Mesodermal cell (in vitro differentiated cells): ENCODE data around the gene CCDC69.
"Not testable (repeated sequence)": the region's sequence is repeated elsewhere in the genome, so short reads cannot be mapped to it uniquely, and the experiment has no call there.

Source experiments
- H3K27ac ChIP-seq: 2 replicates; pipeline ENCODE4 v1.7.0; 2013; ENCODE audit warnings: mild to moderate bottlenecking, low read depth, low read length, moderate library complexity; ENCODE audit not compliant: severe bottlenecking
- H3K36me3 ChIP-seq: 2 replicates; pipeline ENCODE4 v1.7.1; 2013; ENCODE audit warnings: mild to moderate bottlenecking, low read length, moderate library complexity; ENCODE audit not compliant: control insufficient read depth, insufficient read depth
- H3K4me1 ChIP-seq: one replicate; pipeline ENCODE4 v1.7.1; 2013; ENCODE audit warnings: mild to moderate bottlenecking, low read length; ENCODE audit not compliant: insufficient read depth, control insufficient read depth, poor library complexity, severe bottlenecking
- H3K4me3 ChIP-seq: 2 replicates; pipeline ENCODE4 v1.7.0; 2013; ENCODE audit warnings: low read length, control low read depth, mild to moderate bottlenecking; ENCODE audit not compliant: insufficient read depth, poor library complexity, severe bottlenecking; ENCODE audit errors: extremely low read depth
- H3K9me3 ChIP-seq: 2 replicates; pipeline ENCODE4 v1.7.1; 2013; ENCODE audit warnings: mild to moderate bottlenecking, low read length, moderate library complexity; ENCODE audit not compliant: control insufficient read depth
- WGBS, 2 experiments: methylation state at CpG; one replicate each; pipeline ENCODE4 v1.1.5; 2013; ENCODE audit warnings: missing lambda C conversion rate in 2 of 2; ENCODE audit not compliant: insufficient coverage in 2 of 2; 5-methylcytosine and 5-hydroxymethylcytosine counted together

The CCDC69 gene

GRCh38 chr5:151245680-151246219, 21.9 kb upstream of the CCDC69 start:
- no peaks in the 10 kb centered on the region for H3K9me3 ChIP-seq
- no peak overlapping the region for H3K27ac ChIP-seq
- 100% methylated on average over 1 of the region's 4 CpGs; no CpG with 5 or more reads in 1 of the 2 experiments for WGBS, 2 experiments

GRCh38 chr5:151244206-151244605, 20.3 kb upstream of the CCDC69 start:
- Histone ChIP-seq H3K36me3 (no peaks in the 10 kb centered on the region), H3K9me3 (no peaks in the 10 kb centered on the region), H3K4me1 (no peaks in the 10 kb centered on the region), H3K4me3 (no peak overlapping the region), H3K27ac (no peak overlapping the region)
- 94 to 100% methylated on average over 1 to 3 of the region's 3 CpGs for WGBS, 2 experiments

More at GRCh38 chr5:151245680-151246219, 21.9 kb upstream of the CCDC69 start:
- Histone ChIP-seq H3K36me3 (no peaks in the 10 kb centered on the region), H3K4me1 (no peaks in the 10 kb centered on the region), H3K4me3 (no peak overlapping the region)

GRCh38 chr5:151243564-151243963, 19.7 kb upstream of the CCDC69 start:
- WGBS, 2 experiments = 81 to 100% methylated on average over 1 to 2 of the region's 4 CpGs
- Histone ChIP-seq H3K36me3 (no peaks in the 10 kb centered on the region), H3K4me1 (no peaks in the 10 kb centered on the region), H3K4me3 (no peak overlapping the region), H3K27ac (no peak overlapping the region), H3K9me3 (no peaks in the 10 kb centered on the region)

- no peak overlapping the region for H3K27ac ChIP-seq
- WGBS, 2 experiments = 93 to 100% methylated on average over 2 to 3 of the region's 4 CpGs
- no peak overlapping the region for H3K4me3 ChIP-seq
- no peaks in the 10 kb centered on the region for H3K4me1 ChIP-seq
- H3K36me3 ChIP-seq = no peaks in the 10 kb centered on the region
- H3K9me3 ChIP-seq = no peaks in the 10 kb centered on the region
Observed at GRCh38 chr5:151243127-151243526, 19.2 kb upstream of the CCDC69 start.

DNA sequence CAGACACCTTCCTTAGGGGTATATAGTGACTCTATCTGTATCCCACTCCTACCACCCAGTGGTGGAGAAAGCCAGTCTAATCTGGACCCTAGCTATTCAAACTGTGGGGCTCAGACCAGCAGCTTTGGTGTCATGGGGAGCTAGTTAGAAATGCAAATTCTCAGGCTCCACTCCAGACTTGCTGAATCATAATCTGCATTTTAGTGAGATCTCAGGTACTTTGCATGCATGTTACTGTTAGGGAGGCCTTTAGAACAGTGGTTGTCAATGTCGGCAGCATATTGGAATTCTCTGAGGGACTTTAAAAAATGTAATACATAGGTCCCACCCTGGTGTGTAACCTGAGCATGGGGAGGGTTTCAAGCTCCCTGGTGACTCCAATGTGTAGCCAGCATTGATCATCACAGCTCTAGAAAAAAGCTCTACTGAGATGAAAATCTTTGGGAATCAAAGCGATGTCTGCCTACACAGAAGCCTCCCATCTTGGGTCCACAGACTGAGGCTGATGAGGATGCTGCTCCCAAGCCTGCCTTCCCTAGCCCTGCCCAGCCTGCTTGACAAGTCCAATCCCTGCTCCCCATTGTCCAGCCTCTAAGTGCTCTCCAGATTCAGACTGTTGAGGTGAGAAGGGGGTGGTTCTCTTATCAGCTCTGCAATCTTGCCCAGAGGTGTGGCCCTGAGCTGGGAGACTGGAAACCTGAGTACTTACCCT, 17.2 kb upstream of the CCDC69 start:
- Histone ChIP-seq H3K4me3 (no peak overlapping the region), H3K27ac (no peak overlapping the region), H3K36me3 (no peaks in the 10 kb centered on the region), H3K4me1 (no peaks in the 10 kb centered on the region), H3K9me3 (no peaks in the 10 kb centered on the region)
- WGBS, 2 experiments = 100% methylated on average over 1 to 2 of the region's 2 CpGs

- 86 to 99% methylated on average over 7 to 8 of the region's 10 CpGs for WGBS, 2 experiments
- not testable (repeated sequence) for H3K4me3 ChIP-seq
Observed at GRCh38 chr5:151240268-151240835, 16.5 kb upstream of the CCDC69 start.

GRCh38 chr5:151239237-151239861, 15.5 kb upstream of the CCDC69 start:
- 35 to 36% methylated on average over 14 to 15 of the region's 17 CpGs for WGBS, 2 experiments
- Histone ChIP-seq H3K27ac (no peak overlapping the region), H3K4me1 (no peaks in the 10 kb centered on the region), H3K4me3 (no peak overlapping the region), H3K36me3 (no peaks in the 10 kb centered on the region), H3K9me3 (no peaks in the 10 kb centered on the region)

More at GRCh38 chr5:151240268-151240835, 16.5 kb upstream of the CCDC69 start:
- H3K27ac ChIP-seq, H3K4me1 ChIP-seq, H3K9me3 ChIP-seq, H3K36me3 ChIP-seq: not testable (repeated sequence)

DNA sequence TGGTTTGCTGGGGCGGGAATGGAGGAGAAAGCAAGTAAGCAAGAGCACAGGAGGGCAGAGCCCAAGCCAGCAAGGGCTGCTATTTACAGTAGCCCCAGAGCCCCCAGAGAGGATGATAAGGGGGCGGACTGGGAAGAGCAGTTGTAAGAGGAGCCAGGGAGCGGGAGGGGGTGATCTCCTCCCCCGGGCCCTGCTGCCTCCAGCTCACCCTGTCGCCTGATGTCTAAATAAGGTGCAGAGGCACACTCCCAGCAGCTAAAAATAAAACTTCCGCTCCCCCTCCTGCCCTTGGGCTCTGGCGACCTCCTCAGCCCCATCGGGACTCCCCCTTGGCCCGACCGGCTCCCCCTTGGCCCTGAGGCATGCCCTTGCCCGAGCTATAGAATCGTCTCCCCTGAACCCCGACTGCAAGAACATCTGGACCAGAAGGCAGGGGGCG, 14.4 kb upstream of the CCDC69 start:
- H3K9me3 ChIP-seq = no peaks in the 10 kb centered on the region
- H3K36me3 ChIP-seq = no peaks in the 10 kb centered on the region
- no peaks in the 10 kb centered on the region for H3K4me1 ChIP-seq
- no peak overlapping the region for H3K27ac ChIP-seq
- H3K4me3 ChIP-seq = no peak overlapping the region
- WGBS, 2 experiments = 78 to 85% methylated on average over 10 to 12 of the region's 14 CpGs

DNA sequence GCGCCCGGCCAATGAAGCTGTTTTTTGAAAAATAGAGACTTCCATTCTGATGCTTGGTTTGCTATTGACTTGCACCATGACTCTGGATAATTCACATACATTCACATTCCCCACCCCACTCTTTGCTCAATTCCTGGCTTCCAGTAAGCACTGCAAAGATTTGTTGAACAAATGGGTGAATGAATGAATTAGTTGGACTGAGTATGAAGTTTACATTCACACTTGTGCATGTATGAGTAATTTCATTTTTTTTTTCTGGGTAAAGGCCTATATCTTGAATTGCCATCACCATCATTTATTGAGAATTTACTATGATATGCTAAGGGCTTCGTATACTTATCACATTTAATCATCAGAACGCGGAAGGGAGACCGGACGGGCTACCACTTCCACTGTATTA, 13.8 kb upstream of the CCDC69 start:
- WGBS, 2 experiments = 96 to 97% methylated on average over 6 of the region's 7 CpGs
- Histone ChIP-seq H3K4me1 (no peaks in the 10 kb centered on the region), H3K36me3 (no peaks in the 10 kb centered on the region), H3K9me3 (no peaks in the 10 kb centered on the region), H3K4me3 (no peak overlapping the region), H3K27ac (no peak overlapping the region)

DNA sequence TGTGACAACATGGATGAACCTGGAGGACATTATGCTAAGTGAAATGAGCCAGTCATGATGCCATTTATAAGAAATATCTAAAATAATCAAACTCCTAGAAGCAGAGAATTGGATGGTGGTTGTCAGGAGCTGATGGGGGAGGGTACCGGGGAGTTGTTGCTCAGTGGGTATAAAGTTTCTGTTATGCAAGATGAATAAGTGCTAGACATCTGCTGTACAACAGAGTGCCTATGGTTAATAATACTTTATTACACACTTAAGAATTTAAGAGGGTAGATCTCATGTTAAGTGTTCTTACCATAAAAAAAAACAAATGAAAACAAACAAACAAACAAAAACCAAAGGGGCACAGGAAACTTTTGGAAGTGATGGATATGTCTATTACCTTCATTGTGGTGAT, 13.0 kb upstream of the CCDC69 start:
- Histone ChIP-seq H3K4me1 (no peaks in the 10 kb centered on the region), H3K9me3 (no peaks in the 10 kb centered on the region), H3K27ac (no peak overlapping the region), H3K36me3 (no peaks in the 10 kb centered on the region), H3K4me3 (no peak overlapping the region)
- no CpG with 5 or more reads among the region's 1 CpG for WGBS, 2 experiments

DNA sequence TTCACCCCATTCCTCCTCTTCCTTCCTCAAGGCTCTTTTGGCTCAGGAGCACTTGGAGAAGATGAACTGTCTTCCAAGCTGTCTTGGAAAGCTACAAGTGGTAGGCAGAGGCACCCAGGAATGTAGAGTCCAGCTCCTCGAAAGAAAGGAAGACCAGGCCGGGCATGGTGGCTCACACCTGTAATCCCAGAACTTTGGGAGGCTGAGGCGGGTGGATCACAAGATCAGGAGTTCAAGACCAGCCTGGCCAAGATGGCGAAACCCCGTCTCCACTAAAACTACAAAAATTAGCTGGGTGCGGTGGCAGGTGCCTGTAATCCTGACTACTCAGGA, 11.3 kb upstream of the CCDC69 start:
- not testable (repeated sequence) for H3K27ac ChIP-seq, H3K4me3 ChIP-seq, H3K36me3 ChIP-seq, H3K4me1 ChIP-seq, H3K9me3 ChIP-seq
- WGBS, 2 experiments = 94 to 96% methylated on average over 3 to 6 of the region's 6 CpGs
